Measurements from ENCODE around the gene U2AF2. TPM values are rescaled to one million over a fixed set of nuclear protein-coding genes. Genes with fewer than 3 reads are reported as not detected.

The U2AF2 gene
- total RNA-seq, 1 experiment from 2014 or later = 411 TPM

DNA sequence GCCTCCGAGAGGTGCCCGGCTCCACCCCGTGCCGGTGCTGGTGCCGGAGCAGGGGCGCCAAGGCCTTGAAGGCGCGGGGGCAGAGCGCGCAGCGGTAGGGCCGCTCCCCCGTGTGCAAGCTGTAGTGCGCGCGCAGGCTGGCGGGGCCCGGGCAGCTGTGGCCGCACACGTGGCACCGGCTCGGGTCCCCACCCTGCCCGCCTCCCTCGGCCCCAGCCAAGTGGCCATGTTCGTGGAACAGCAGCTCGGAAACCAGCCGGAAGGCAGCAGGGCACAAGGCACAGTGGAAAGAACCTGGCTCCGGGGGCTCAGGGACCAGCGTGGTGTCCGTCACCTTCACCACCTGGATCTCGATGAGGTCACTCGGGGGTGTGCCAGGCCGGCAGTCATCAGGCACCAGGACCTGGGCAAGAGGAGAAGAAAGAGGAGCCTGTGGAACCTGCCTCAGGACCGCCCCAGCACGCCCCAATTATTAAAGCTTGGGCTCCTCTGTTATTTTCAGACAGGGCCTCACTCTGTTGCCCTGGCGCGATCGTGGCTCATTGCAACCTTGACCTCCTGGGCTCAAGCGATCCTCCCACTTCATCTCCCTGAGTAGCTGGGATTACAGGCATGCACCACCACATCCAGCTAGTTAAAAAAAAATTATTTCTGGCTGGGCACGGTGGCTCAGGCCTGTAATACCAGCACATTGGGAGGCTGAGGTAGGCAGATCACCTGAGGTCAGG lies 32.4 kb upstream of the U2AF2 start:
- ChIA-PET POLR2A (ENCODE audit: low non-redundant PET) (no interaction called here), CTCF (no interaction called here)
- Histone ChIP-seq H3K4me1 (ENCODE audit: insufficient read depth, low read length, poor library complexity, severe bottlenecking) (peaks cover 5% of the 10 kb centered on the region), H3K27me3 (replicated peaks; ENCODE audit: insufficient read depth, low read depth, low read length, poor library complexity) (no peaks in the 10 kb centered on the region), H3K4me3 (ENCODE audit: low read depth, low read length, poor library complexity, severe bottlenecking) (no peak overlapping the region), H3K27ac (ENCODE audit: low read depth, low read length, poor library complexity, severe bottlenecking) (no peak overlapping the region), H3K9me3 (ENCODE audit: low read depth, low read length, poor library complexity, severe bottlenecking) (no peaks in the 10 kb centered on the region), H3K36me3 (ENCODE audit: insufficient read depth, low read length, poor library complexity, severe bottlenecking) (peaks cover 8% of the 10 kb centered on the region)
- DNase-seq (ENCODE audit: low spot score) = no peak
- BruUV-seq (replicated peaks) = no TSS peak
- intact Hi-C loops (cut with micrococcal nuclease; ENCODE audit: unreplicated experiment) = no loop called here
- TF ChIP-seq, protein P1, sequence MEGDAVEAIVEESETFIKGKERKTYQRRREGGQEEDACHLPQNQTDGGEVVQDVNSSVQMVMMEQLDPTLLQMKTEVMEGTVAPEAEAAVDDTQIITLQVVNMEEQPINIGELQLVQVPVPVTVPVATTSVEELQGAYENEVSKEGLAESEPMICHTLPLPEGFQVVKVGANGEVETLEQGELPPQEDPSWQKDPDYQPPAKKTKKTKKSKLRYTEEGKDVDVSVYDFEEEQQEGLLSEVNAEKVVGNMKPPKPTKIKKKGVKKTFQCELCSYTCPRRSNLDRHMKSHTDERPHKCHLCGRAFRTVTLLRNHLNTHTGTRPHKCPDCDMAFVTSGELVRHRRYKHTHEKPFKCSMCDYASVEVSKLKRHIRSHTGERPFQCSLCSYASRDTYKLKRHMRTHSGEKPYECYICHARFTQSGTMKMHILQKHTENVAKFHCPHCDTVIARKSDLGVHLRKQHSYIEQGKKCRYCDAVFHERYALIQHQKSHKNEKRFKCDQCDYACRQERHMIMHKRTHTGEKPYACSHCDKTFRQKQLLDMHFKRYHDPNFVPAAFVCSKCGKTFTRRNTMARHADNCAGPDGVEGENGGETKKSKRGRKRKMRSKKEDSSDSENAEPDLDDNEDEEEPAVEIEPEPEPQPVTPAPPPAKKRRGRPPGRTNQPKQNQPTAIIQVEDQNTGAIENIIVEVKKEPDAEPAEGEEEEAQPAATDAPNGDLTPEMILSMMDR (conservative IDR thresholded peaks at IDR 0.05; ENCODE audit: low read depth, low read length) = no peak
- TF ChIP-seq EZH2 (IDR thresholded peaks at IDR 0.05; ENCODE audit: borderline replicate concordance, low read depth, low read length, poor library complexity, severe bottlenecking) = no peak

DNA sequence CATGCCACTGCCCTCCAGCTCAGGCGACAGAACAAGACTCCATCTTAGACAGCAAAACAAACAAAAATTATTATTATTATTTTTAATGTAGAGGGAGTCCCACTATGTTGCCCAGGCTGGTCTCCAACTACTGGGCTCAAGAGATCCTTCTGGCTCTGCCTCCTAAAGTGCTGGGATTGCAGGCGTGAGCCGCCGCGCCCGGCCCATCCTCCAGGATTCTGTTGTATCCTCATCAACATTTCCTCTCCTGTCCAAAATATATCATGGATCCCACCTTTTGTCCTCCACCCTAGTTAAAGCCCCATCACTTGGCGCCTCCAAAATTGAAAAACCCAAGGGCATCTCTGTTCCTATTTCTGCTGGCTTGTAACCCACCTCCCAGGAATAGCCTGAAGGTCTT lies 31.7 kb upstream of the U2AF2 start:
- H3K36me3 ChIP-seq (ENCODE audit: insufficient read depth, low read length, poor library complexity, severe bottlenecking) = peaks cover 6% of the 10 kb centered on the region
- no peak for DNase-seq (ENCODE audit: low spot score)
- CTCF ChIA-PET = no interaction called here
- H3K27ac ChIP-seq (ENCODE audit: low read depth, low read length, poor library complexity, severe bottlenecking) = peak overlapping the region; percentile 6
- intact Hi-C loops (cut with micrococcal nuclease; ENCODE audit: unreplicated experiment) = no loop called here
- H3K9me3 ChIP-seq (ENCODE audit: low read depth, low read length, poor library complexity, severe bottlenecking) = no peaks in the 10 kb centered on the region
- H3K4me3 ChIP-seq (ENCODE audit: low read depth, low read length, poor library complexity, severe bottlenecking) = no peak overlapping the region
- POLR2A ChIA-PET (ENCODE audit: low non-redundant PET) = no interaction called here
- TF ChIP-seq, protein P1 (conservative IDR thresholded peaks at IDR 0.05; ENCODE audit: low read depth, low read length) = no peak
- TF ChIP-seq EZH2 (IDR thresholded peaks at IDR 0.05; ENCODE audit: borderline replicate concordance, low read depth, low read length, poor library complexity, severe bottlenecking) = no peak
- no peaks in the 10 kb centered on the region for H3K27me3 ChIP-seq (replicated peaks; ENCODE audit: insufficient read depth, low read depth, low read length, poor library complexity)
- peaks cover 5% of the 10 kb centered on the region for H3K4me1 ChIP-seq (ENCODE audit: insufficient read depth, low read length, poor library complexity, severe bottlenecking)
- no TSS peak for BruUV-seq (replicated peaks)

DNA sequence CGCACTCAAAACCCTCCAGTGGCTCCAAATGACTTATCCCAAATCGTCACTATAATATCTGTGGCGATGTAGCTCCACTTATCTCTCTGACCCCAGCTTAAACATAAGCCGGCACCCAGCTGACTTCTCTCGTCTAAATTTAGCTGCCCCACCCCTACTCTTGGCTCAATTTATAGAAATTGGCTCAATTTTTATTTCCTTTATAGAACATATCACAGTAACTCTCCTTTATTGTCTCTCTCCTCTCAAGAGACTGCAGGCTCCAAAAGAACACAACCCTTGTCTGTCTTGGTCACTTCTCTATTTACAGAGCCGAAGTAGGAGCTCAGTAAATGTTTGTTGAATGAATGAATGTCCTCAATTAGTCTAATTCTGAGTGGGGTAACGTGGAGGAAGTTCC lies 31.3 kb upstream of the U2AF2 start:
- no peak for TF ChIP-seq EZH2 (IDR thresholded peaks at IDR 0.05; ENCODE audit: borderline replicate concordance, low read depth, low read length, poor library complexity, severe bottlenecking)
- TF ChIP-seq, protein P1 (conservative IDR thresholded peaks at IDR 0.05; ENCODE audit: low read depth, low read length) = no peak
- Histone ChIP-seq H3K36me3 (ENCODE audit: insufficient read depth, low read length, poor library complexity, severe bottlenecking) (peaks cover 6% of the 10 kb centered on the region), H3K4me3 (ENCODE audit: low read depth, low read length, poor library complexity, severe bottlenecking) (peak overlapping the region; percentile 67), H3K27me3 (replicated peaks; ENCODE audit: insufficient read depth, low read depth, low read length, poor library complexity) (no peaks in the 10 kb centered on the region), H3K4me1 (ENCODE audit: insufficient read depth, low read length, poor library complexity, severe bottlenecking) (peaks cover 5% of the 10 kb centered on the region), H3K9me3 (ENCODE audit: low read depth, low read length, poor library complexity, severe bottlenecking) (no peaks in the 10 kb centered on the region), H3K27ac (ENCODE audit: low read depth, low read length, poor library complexity, severe bottlenecking) (peak overlapping the region; percentile 6)
- ChIA-PET CTCF (interaction anchor here (1.5 kb wide), 1 partner anchor 17 kb away, joined by 6 read pairs; the partner anchor contains the start of gene ZNF865), POLR2A (ENCODE audit: low non-redundant PET) (no interaction called here)
- intact Hi-C loops (cut with micrococcal nuclease; ENCODE audit: unreplicated experiment) = no loop called here
- DNase-seq (ENCODE audit: low spot score) = no peak
- TSS peak; percentile 60 for BruUV-seq (replicated peaks)
